SK-N-SH treated with all-trans-retinoic acid at 6 μM for 48 hours (cell line): ENCODE measurements around the gene CNNM2.

ENCODE experiments used
- ARNTL ChIP-seq: fragments of 450-650 bp; formaldehyde crosslinking; IDR thresholded peaks from 2 replicates; pipeline ENCODE4 v1.5.0; 2020; ENCODE audit warnings: low read depth, mild to moderate bottlenecking, moderate library complexity, borderline replicate concordance
- BACH2 ChIP-seq: fragments of 250-450 bp; sonication (Bioruptor Pico); IDR thresholded peaks from 2 replicates; pipeline ENCODE4 v1.9.0; 2021; ENCODE audit warnings: mild to moderate bottlenecking, borderline replicate concordance
- ESRRG ChIP-seq: fragments of 250-450 bp; sonication (Bioruptor Pico); IDR thresholded peaks from 2 replicates; pipeline ENCODE4 v1.6.1; 2021; ENCODE audit warnings: mild to moderate bottlenecking
- PATZ1 ChIP-seq: fragments of 250-450 bp; sonication (Bioruptor Pico); IDR thresholded peaks from 2 replicates; pipeline ENCODE4 v1.8.0; 2020; ENCODE audit warnings: mild to moderate bottlenecking, moderate library complexity, borderline replicate concordance
- RARB ChIP-seq: fragments of 250-450 bp; sonication (Bioruptor Pico); IDR thresholded peaks from 2 replicates; pipeline ENCODE4 v1.8.0; 2021; ENCODE audit warnings: mild to moderate bottlenecking, moderate library complexity
- TCF4 ChIP-seq: fragments of 250-450 bp; sonication (Bioruptor Pico); IDR thresholded peaks from 2 replicates; pipeline ENCODE4 v1.8.0; 2021; ENCODE audit warnings: mild to moderate bottlenecking, moderate library complexity, borderline replicate concordance
- ZFP30 ChIP-seq: fragments of 450-650 bp; formaldehyde crosslinking; IDR thresholded peaks from 2 replicates; pipeline ENCODE4 v1.5.0; 2022; ENCODE audit warnings: mild to moderate bottlenecking, moderate library complexity
- ZNF70 ChIP-seq: fragments of 450-650 bp; formaldehyde crosslinking; IDR thresholded peaks from 2 replicates; pipeline ENCODE4 v1.5.0; 2020; ENCODE audit warnings: mild to moderate bottlenecking, moderate library complexity

DNA sequence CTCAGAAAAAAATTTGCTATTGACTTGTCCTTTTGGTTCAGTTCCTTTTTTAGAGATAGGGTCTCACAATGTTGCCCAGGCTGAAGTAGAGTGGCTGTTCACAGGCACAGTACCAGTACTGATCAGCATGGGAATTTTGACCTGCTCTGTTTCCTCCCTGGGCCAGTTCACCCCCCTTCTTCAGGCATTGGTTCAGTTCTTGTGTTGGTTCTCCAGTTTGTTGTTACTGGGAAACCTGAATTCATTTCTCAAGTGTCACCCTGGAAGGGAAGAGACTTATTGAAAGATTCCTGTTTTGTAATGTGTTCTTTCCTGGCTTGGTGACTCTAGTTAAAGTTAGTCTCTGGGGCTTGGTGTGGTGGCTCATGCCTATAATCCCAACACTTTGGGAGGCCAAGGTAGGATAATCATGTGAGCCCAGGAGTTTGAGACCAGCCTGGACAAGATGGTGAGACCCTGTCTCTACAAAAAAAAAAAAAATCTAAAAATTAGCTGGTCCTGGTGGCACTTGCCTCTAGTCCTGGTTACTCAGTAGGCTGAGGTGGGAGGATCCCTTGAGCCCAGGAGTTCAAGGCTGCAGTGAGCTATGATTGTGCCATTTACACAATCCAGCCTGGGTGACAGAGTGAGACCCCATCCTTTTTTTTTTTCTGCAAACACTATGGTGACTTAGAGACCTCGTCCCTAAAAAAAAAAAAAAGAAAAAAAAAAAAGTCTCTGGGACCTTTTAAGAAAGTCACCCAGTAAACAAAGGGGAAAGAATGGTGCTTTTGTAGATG is 52.7 kb downstream of the CNNM2 start:
- no peak for TF ChIP-seq RARB
- TF ChIP-seq ARNTL (CRISPR knock-in tag): no peak
- no peak for TF ChIP-seq TCF4 (CRISPR knock-in tag)
- TF ChIP-seq PATZ1: no peak
- TF ChIP-seq BACH2 (CRISPR knock-in tag): no peak
- no peak for TF ChIP-seq ZNF70 (CRISPR knock-in tag)
- TF ChIP-seq ESRRG (CRISPR knock-in tag): no peak
- TF ChIP-seq ZFP30: no peak
